ENCODE measurements around the gene MS4A15.
"Not testable (repeated sequence)": the region's sequence is repeated elsewhere in the genome, so short reads cannot be mapped to it uniquely, and the experiment has no call there.

Gene MS4A15

GRCh38 chr11:60757231-60757800 lies 649 bp downstream of the MS4A15 start:
- no peak for DNase-seq

GRCh38 chr11:60758671-60759070 lies 2.0 kb downstream of the MS4A15 start:
- not testable (repeated sequence) for DNase-seq

GRCh38 chr11:60759438-60760225 lies 3.0 kb downstream of the MS4A15 start:
- not testable (repeated sequence) for DNase-seq

- no peak for DNase-seq
These were observed 4.9 kb downstream of the MS4A15 start for GRCh38 chr11:60761436-60762190.

- no peak for DNase-seq
These were observed 6.4 kb downstream of the MS4A15 start for GRCh38 chr11:60762851-60763691.

GRCh38 chr11:60763692-60764369 lies 7.2 kb downstream of the MS4A15 start:
- no peak for DNase-seq

- no peak for DNase-seq
These were observed 8.2 kb downstream of the MS4A15 start for GRCh38 chr11:60764879-60765278.

GRCh38 chr11:60765355-60765754 lies 8.7 kb downstream of the MS4A15 start:
- DNase-seq: no peak

GRCh38 chr11:60766547-60766946 lies 9.9 kb downstream of the MS4A15 start:
- DNase-seq: no peak

- no peak for DNase-seq
These were observed 10.7 kb downstream of the MS4A15 start for GRCh38 chr11:60767388-60767811.

- DNase-seq: no peak
These were observed 11.5 kb downstream of the MS4A15 start for GRCh38 chr11:60768202-60768601.

GRCh38 chr11:60769273-60769672 lies 12.6 kb downstream of the MS4A15 start:
- DNase-seq: no peak

GRCh38 chr11:60769811-60770210 lies 13.1 kb downstream of the MS4A15 start:
- DNase-seq: no peak

GRCh38 chr11:60771146-60771545 lies 14.5 kb downstream of the MS4A15 start:
- no peak for DNase-seq

GRCh38 chr11:60771879-60772525 lies 15.3 kb downstream of the MS4A15 start:
- no peak for DNase-seq

- no peak for DNase-seq
These were observed 16.0 kb downstream of the MS4A15 start for GRCh38 chr11:60772666-60773065.

- no peak for DNase-seq
These were observed 18.1 kb downstream of the MS4A15 start for GRCh38 chr11:60774726-60775125.

- peak; percentile 80 for DNase-seq
These were observed 18.8 kb downstream of the MS4A15 start for GRCh38 chr11:60775420-60775961.

- no peak for DNase-seq
These were observed 19.5 kb downstream of the MS4A15 start for GRCh38 chr11:60776167-60776566.

GRCh38 chr11:60777106-60777505 lies 20.4 kb downstream of the MS4A15 start:
- no peak for DNase-seq

GRCh38 chr11:60777572-60777971 lies 20.9 kb downstream of the MS4A15 start:
- DNase-seq: no peak
